H9 (cell line): ENCODE measurements around the gene PHOSPHO1. TPM values are rescaled to one million over a fixed set of nuclear protein-coding genes. Genes with fewer than 3 reads are reported as not detected.

ENCODE experiments used
- DNase-seq: peaks from one replicate; pipeline ENCODE4 v3.0.0-alpha.2; 2017
- H2AFZ ChIP-seq: one replicate; pipeline ENCODE4 v1.6.1; 2013; ENCODE audit warnings: mild to moderate bottlenecking, low read length, control low read depth, moderate library complexity
- H2AK5ac ChIP-seq: 2 replicates; pipeline ENCODE4 v1.6.1; 2013; ENCODE audit warnings: low read length, control low read depth, mixed read lengths; ENCODE audit not compliant: insufficient read length
- H2BK120ac ChIP-seq: one replicate; pipeline ENCODE4 v1.6.1; 2013; ENCODE audit warnings: low read depth, mild to moderate bottlenecking, low read length, control low read depth, inconsistent platforms; ENCODE audit not compliant: poor library complexity, severe bottlenecking
- H2BK12ac ChIP-seq: 2 replicates; pipeline ENCODE4 v1.6.1; 2013; ENCODE audit warnings: low read length, control low read depth, mixed read lengths, low read depth; ENCODE audit not compliant: insufficient read length
- H2BK15ac ChIP-seq: 2 replicates; pipeline ENCODE4 v1.6.1; 2013; ENCODE audit warnings: low read depth, low read length, control low read depth
- H2BK20ac ChIP-seq: one replicate; pipeline ENCODE4 v1.6.1; 2013; ENCODE audit warnings: low read depth, mild to moderate bottlenecking, low read length, control low read depth, inconsistent platforms; ENCODE audit not compliant: poor library complexity, severe bottlenecking
- H2BK5ac ChIP-seq: 2 replicates; pipeline ENCODE4 v1.6.1; 2013; ENCODE audit warnings: low read length, control low read depth, mixed read lengths; ENCODE audit not compliant: insufficient read length
- H3K14ac ChIP-seq: 2 replicates; pipeline ENCODE4 v1.6.1; 2013; ENCODE audit warnings: low read length, control low read depth; ENCODE audit not compliant: insufficient read depth
- H3K18ac ChIP-seq: 2 replicates; pipeline ENCODE4 v1.6.1; 2013; ENCODE audit warnings: low read depth, mild to moderate bottlenecking, mixed read lengths, low read length, control low read depth; ENCODE audit not compliant: insufficient read length
- H3K23ac ChIP-seq: 2 replicates; pipeline ENCODE4 v1.6.1; 2013; ENCODE audit warnings: low read length, control low read depth, mixed read lengths, low read depth; ENCODE audit not compliant: insufficient read length
- H3K23me2 ChIP-seq: 2 replicates; pipeline ENCODE4 v1.6.1; 2013; ENCODE audit warnings: low read depth, mild to moderate bottlenecking, mixed read lengths, low read length, control low read depth; ENCODE audit not compliant: insufficient read length, poor library complexity, severe bottlenecking
- H3K27ac ChIP-seq: 2 replicates; pipeline ENCODE4 v1.5.1; 2013; ENCODE audit warnings: low read length, control low read depth, mixed read lengths, low read depth; ENCODE audit not compliant: insufficient read length
- H3K27me3 ChIP-seq: 2 replicates; pipeline ENCODE4 v1.6.1; 2013; ENCODE audit warnings: low read length, control low read depth, inconsistent platforms; ENCODE audit not compliant: insufficient read depth
- H3K4ac ChIP-seq: 2 replicates; pipeline ENCODE4 v1.6.1; 2013; ENCODE audit warnings: low read depth, mild to moderate bottlenecking, control low read depth, inconsistent platforms, low read length, moderate library complexity
- H3K4me1 ChIP-seq: 2 replicates; pipeline ENCODE4 v1.6.1; 2013; ENCODE audit warnings: low read length, control low read depth, inconsistent platforms; ENCODE audit not compliant: insufficient read depth
- H3K4me2 ChIP-seq: 2 replicates; pipeline ENCODE4 v1.6.1; 2013; ENCODE audit warnings: low read length, control low read depth, mixed read lengths; ENCODE audit not compliant: insufficient read length, insufficient read depth
- H3K56ac ChIP-seq: 2 replicates; pipeline ENCODE4 v1.6.1; 2013; ENCODE audit warnings: low read depth, mild to moderate bottlenecking, mixed read lengths, low read length, control low read depth; ENCODE audit not compliant: insufficient read length
- H3K79me1 ChIP-seq: 2 replicates; pipeline ENCODE4 v1.6.1; 2013; ENCODE audit warnings: low read depth, mild to moderate bottlenecking, moderate library complexity, low read length, control low read depth, inconsistent platforms; ENCODE audit not compliant: insufficient read depth, poor library complexity, severe bottlenecking
- H3K79me2 ChIP-seq: 2 replicates; pipeline ENCODE4 v1.6.1; 2013; ENCODE audit warnings: low read length, control low read depth, inconsistent platforms; ENCODE audit not compliant: insufficient read depth
- H3K9ac ChIP-seq: 2 replicates; pipeline ENCODE4 v1.6.1; 2013; ENCODE audit warnings: low read length, control low read depth, mixed read lengths; ENCODE audit not compliant: insufficient read length; ENCODE audit errors: extremely low read depth
- H3K9me3 ChIP-seq: one replicate; pipeline ENCODE4 v1.6.1; 2013; ENCODE audit warnings: low read depth, low read length, inconsistent platforms; ENCODE audit not compliant: control insufficient read depth
- H3T11ph ChIP-seq: one replicate; pipeline ENCODE4 v1.6.1; 2013; ENCODE audit warnings: mild to moderate bottlenecking, low read length, control low read depth, inconsistent platforms
- H4K20me1 ChIP-seq: one replicate; pipeline ENCODE4 v1.6.1; 2013; ENCODE audit not compliant: control insufficient read depth, insufficient read length, insufficient read depth
- H4K5ac ChIP-seq: 2 replicates; pipeline ENCODE4 v1.6.1; 2013; ENCODE audit warnings: low read depth, mild to moderate bottlenecking, mixed read lengths, low read length, control low read depth; ENCODE audit not compliant: insufficient read length
- H4K8ac ChIP-seq: replicated peaks from 2 replicates; pipeline ENCODE4 v1.6.1; 2013; ENCODE audit warnings: low read length, control low read depth, mixed read lengths, low read depth; ENCODE audit not compliant: insufficient read length
- H4K91ac ChIP-seq: 2 replicates; pipeline ENCODE4 v1.6.1; 2013; ENCODE audit warnings: low read depth, mild to moderate bottlenecking, moderate library complexity, mixed read lengths, low read length, control low read depth; ENCODE audit not compliant: insufficient read length
- H3K27ac Mint-ChIP-seq, 3 experiments: 2 replicates in 2 of 3; 3 replicates in 1 of 3; pipeline ENCODE4 v1.8.0; 2020 to 2021; ENCODE audit warnings: mixed read lengths in 3 of 3, mild to moderate bottlenecking in 1 of 3, moderate library complexity in 1 of 3
- H3K27me3 Mint-ChIP-seq: 2 replicates; pipeline ENCODE4 v1.8.0; 2021; ENCODE audit warnings: low read depth, mild to moderate bottlenecking, moderate library complexity, mixed read lengths
- H3K36me3 Mint-ChIP-seq, 3 experiments: 2 replicates in 2 of 3; 3 replicates in 1 of 3; pipeline ENCODE4 v1.8.0; 2020 to 2021; ENCODE audit warnings: low read depth in 3 of 3, mixed read lengths in 3 of 3; ENCODE audit not compliant: insufficient read depth in 1 of 3
- H3K4me1 Mint-ChIP-seq, 2 experiments: 2 replicates each; pipeline ENCODE4 v1.8.0; 2020; ENCODE audit warnings: mixed read lengths in 2 of 2
- H3K4me3 Mint-ChIP-seq, 2 experiments: 2 replicates in 1 of 2; 3 replicates in 1 of 2; pipeline ENCODE4 v1.8.0; 2020 to 2021; ENCODE audit warnings: mild to moderate bottlenecking in 2 of 2, mixed read lengths in 2 of 2, moderate library complexity in 1 of 2
- H3K9me3 Mint-ChIP-seq, 2 experiments: 2 replicates in 1 of 2; 3 replicates in 1 of 2; pipeline ENCODE4 v1.8.0; 2020; ENCODE audit warnings: mild to moderate bottlenecking in 2 of 2, mixed read lengths in 2 of 2, moderate library complexity in 1 of 2
- CTCF ChIP-seq: fragments of 200-600 bp; sonication (generic); conservative IDR thresholded peaks from 3 replicates; pipeline ENCODE4 v1.8.0; 2021; ENCODE audit warnings: antibody characterized with exemption, mild to moderate bottlenecking
- WGBS: extraction: QIAGEN DNeasy Blood & Tissue Kit; methylation state at CpG from one replicate; pipeline ENCODE4 v1.1.7; 2013; ENCODE audit warnings: missing lambda C conversion rate, low lambda C conversion rate, mixed read lengths; ENCODE audit not compliant: insufficient read length; ENCODE audit errors: extremely low coverage; 5-methylcytosine and 5-hydroxymethylcytosine counted together
- total RNA-seq: library from RNA; stranded (reverse); gene quantifications from 2 replicates; pipeline ENCODE4 v1.2.1, GENCODE V29; 2021

Gene PHOSPHO1
- total RNA-seq, 1 experiment from 2014 or later, result 0.63 TPM

GRCh38 chr17:49239963-49240362, 9.4 kb upstream of the PHOSPHO1 start:
- H3K79me2 ChIP-seq, result no peaks in the 10 kb centered on the region
- H4K8ac ChIP-seq, result no peak overlapping the region
- no peaks in the 10 kb centered on the region; a peak in 1 of 5 replicates for H3K9me3 Mint-ChIP-seq
- no peaks in the 10 kb centered on the region; the same call in 1 of the 2 replicates for H3K27me3 ChIP-seq
- no peak for DNase-seq
- H3T11ph ChIP-seq, result no peak overlapping the region
- no peak overlapping the region for H3K27ac ChIP-seq
- TF ChIP-seq CTCF, result no peak
- no peak overlapping the region for H3K14ac ChIP-seq
- no peak overlapping the region for H3K27ac Mint-ChIP-seq
- no peak overlapping the region for H2AFZ ChIP-seq
- H3K4me1 Mint-ChIP-seq, result peaks cover 17 to 18% of the 10 kb centered on the region in 2 experiments
- no peaks in the 10 kb centered on the region; the same call in 1 of the 2 replicates for H3K27me3 Mint-ChIP-seq
- no peak overlapping the region for H2BK12ac ChIP-seq
- H2BK5ac ChIP-seq, result no peak overlapping the region
- no peak overlapping the region for H2BK20ac ChIP-seq
- H3K23me2 ChIP-seq, result no peaks in the 10 kb centered on the region
- no peak overlapping the region for H3K23ac ChIP-seq
- no peak overlapping the region for H4K5ac ChIP-seq
- no peaks in the 10 kb centered on the region for H3K79me1 ChIP-seq
- H3K4ac ChIP-seq, result no peak overlapping the region
- no peaks in the 10 kb centered on the region for H3K4me1 ChIP-seq
- no peaks in the 10 kb centered on the region for H4K20me1 ChIP-seq
- H3K4me2 ChIP-seq, result no peak overlapping the region
- no peak overlapping the region for H2BK15ac ChIP-seq
- H3K56ac ChIP-seq, result no peak overlapping the region
- H3K4me3 Mint-ChIP-seq, result no peak overlapping the region
- H4K91ac ChIP-seq, result no peak overlapping the region
- no peak overlapping the region for H3K18ac ChIP-seq
- no peaks in the 10 kb centered on the region for H3K9me3 ChIP-seq
- H3K36me3 Mint-ChIP-seq, result no peaks in the 10 kb centered on the region
- no peak overlapping the region for H2AK5ac ChIP-seq
- WGBS, result no CpG with 5 or more reads among the region's 1 CpG
- no peak overlapping the region for H2BK120ac ChIP-seq
- no peak overlapping the region for H3K9ac ChIP-seq
